IgD-negative memory B cell (primary cell): ENCODE data around the gene FAH. TPM values are rescaled to one million over a fixed set of nuclear protein-coding genes. Genes with fewer than 3 reads are reported as not detected.

Experiments
- H3K27ac Mint-ChIP-seq, 3 donors: one replicate each; pipeline ENCODE4 v1.8.0; 2020 to 2022; ENCODE audit warnings: mild to moderate bottlenecking in 3 of 3, mixed read lengths in 3 of 3, moderate library complexity in 1 of 3
- H3K27me3 Mint-ChIP-seq: one replicate; pipeline ENCODE4 v1.8.0; 2021; ENCODE audit warnings: mixed read lengths
- H3K36me3 Mint-ChIP-seq: one replicate; pipeline ENCODE4 v1.8.0; 2020; ENCODE audit warnings: mild to moderate bottlenecking, mixed read lengths
- H3K4me1 Mint-ChIP-seq, 3 donors: one replicate each; pipeline ENCODE4 v1.8.0; 2020 to 2022; ENCODE audit warnings: mixed read lengths in 3 of 3, mild to moderate bottlenecking in 1 of 3
- H3K4me3 Mint-ChIP-seq, 4 donors: one replicate each; pipeline ENCODE4 v1.8.0; 2020 to 2022; ENCODE audit warnings: mild to moderate bottlenecking in 4 of 4, mixed read lengths in 4 of 4, moderate library complexity in 3 of 4
- H3K9me3 Mint-ChIP-seq, 3 donors: one replicate each; pipeline ENCODE4 v1.8.0; 2020 to 2021; ENCODE audit warnings: mixed read lengths in 3 of 3, mild to moderate bottlenecking in 1 of 3
- polyA plus RNA-seq: library from polyadenylated mRNA; unstranded; fragments of 300-500 nt; fragmentation: Illumina TruSeq; gene quantifications from one replicate; pipeline ENCODE4 v1.2.3, GENCODE V29; 2021

FAH gene
- polyA plus RNA-seq, 1 donor from 2014 or later: 2.5 TPM

GRCh38 chr15:80208758-80209734 is 56.2 kb downstream of the FAH start:
- Mint-ChIP-seq H3K27ac (no peak overlapping the region), H3K4me1 (peaks cover 0 to 3% (median 0%) of the 10 kb centered on the region in 3 donors), H3K27me3 (peaks cover 19% of the 10 kb centered on the region), H3K36me3 (no peaks in the 10 kb centered on the region), H3K4me3 (no peak overlapping the region), H3K9me3 (peaks cover 0 to 5% (median 3%) of the 10 kb centered on the region in 3 donors)

GRCh38 chr15:80210611-80211573 is 58.1 kb downstream of the FAH start:
- Mint-ChIP-seq H3K27ac (no peak overlapping the region), H3K4me1 (peaks cover 0 to 3% (median 0%) of the 10 kb centered on the region in 3 donors)

DNA sequence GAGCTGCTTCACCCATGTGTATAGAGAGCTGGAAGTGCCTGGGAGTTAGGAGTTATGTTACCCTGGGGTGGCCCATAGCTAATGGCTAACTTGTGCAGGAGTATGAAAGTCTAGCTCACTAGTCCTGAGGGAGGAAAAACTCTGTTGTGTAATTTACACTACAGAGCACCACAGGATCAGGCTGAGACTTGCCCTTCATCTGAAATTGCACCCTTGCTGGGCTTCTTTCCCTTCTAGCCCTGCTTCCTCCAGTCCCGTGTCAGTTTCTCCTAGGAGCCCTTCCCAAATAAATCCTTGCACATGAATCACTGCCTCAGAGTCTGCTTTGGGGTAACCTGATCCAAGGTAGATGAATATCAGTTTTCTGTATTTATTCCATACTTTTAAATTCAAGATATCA is 59.2 kb downstream of the FAH start:
- Mint-ChIP-seq H3K27ac (no peak overlapping the region), H3K4me3 (no peak overlapping the region), H3K27me3 (peaks cover 14% of the 10 kb centered on the region)

More at GRCh38 chr15:80210611-80211573, 58.1 kb downstream of the FAH start:
- no peak overlapping the region for H3K4me3 Mint-ChIP-seq
- H3K9me3 Mint-ChIP-seq: peaks cover 0 to 5% (median 3%) of the 10 kb centered on the region in 3 donors
- H3K36me3 Mint-ChIP-seq: no peaks in the 10 kb centered on the region
- H3K27me3 Mint-ChIP-seq: peaks cover 14% of the 10 kb centered on the region

DNA sequence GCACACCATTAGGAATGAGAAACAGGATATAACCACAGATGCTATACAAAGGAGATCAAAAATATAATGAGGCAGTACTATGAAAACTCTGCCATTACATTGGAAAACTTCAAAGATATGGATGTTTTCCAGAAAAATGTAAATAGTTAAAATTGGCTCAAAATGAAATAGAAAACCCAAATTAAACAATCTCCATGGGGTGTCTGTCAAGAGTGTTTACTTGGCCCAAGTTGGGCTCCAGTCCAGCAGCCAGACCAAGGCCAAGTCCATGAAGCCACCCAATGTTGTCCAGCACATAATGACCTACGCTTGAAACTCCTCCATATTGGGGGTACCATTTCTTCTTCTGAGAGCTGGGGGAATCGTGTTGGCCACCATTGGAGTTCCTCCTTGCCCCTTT is 62.1 kb downstream of the FAH start:
- Mint-ChIP-seq H3K27me3 (peaks cover 5% of the 10 kb centered on the region), H3K4me1 (peaks cover 0 to 3% (median 0%) of the 10 kb centered on the region in 3 donors), H3K36me3 (no peaks in the 10 kb centered on the region), H3K9me3 (peaks cover 0 to 5% (median 3%) of the 10 kb centered on the region in 3 donors), H3K4me3 (no peak overlapping the region), H3K27ac (no peak overlapping the region)

More for the DNA sequence above, 59.2 kb downstream of the FAH start:
- Mint-ChIP-seq H3K4me1 (peaks cover 0 to 3% (median 0%) of the 10 kb centered on the region in 3 donors), H3K36me3 (no peaks in the 10 kb centered on the region), H3K9me3 (peaks cover 0 to 5% (median 3%) of the 10 kb centered on the region in 3 donors)

- H3K27ac Mint-ChIP-seq: no peak overlapping the region
- H3K9me3 Mint-ChIP-seq: peaks cover 0 to 5% (median 3%) of the 10 kb centered on the region in 3 donors
- H3K27me3 Mint-ChIP-seq: peaks cover 5% of the 10 kb centered on the region
- no peak overlapping the region for H3K4me3 Mint-ChIP-seq
- no peaks in the 10 kb centered on the region for H3K36me3 Mint-ChIP-seq
- peaks cover 0 to under 1% (median 0%) of the 10 kb centered on the region in 3 donors for H3K4me1 Mint-ChIP-seq
Observed at GRCh38 chr15:80216141-80216540, 63.3 kb downstream of the FAH start.

DNA sequence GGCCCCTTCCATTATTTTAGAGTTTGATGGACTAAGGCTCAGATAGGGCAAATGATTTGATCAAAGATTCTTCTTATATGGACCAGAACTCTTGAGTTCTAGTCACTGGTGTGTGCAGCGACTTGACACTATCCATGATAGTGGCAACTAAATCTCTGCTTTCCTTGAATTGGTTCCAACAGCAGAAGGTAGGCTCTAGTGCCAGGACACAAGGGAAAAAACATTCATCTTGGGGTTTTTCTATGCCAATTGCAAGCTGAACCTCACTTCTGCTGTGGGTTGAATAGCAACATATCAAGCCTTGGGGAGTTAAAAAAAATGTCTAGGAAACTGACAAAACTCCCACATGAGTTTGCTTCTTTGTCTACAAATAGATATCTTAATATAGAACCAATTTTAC is 64.1 kb downstream of the FAH start:
- Mint-ChIP-seq H3K27ac (no peak overlapping the region), H3K36me3 (no peaks in the 10 kb centered on the region), H3K27me3 (peaks cover 5% of the 10 kb centered on the region), H3K4me1 (no peaks in the 10 kb centered on the region), H3K4me3 (no peak overlapping the region), H3K9me3 (peaks cover 0 to 5% (median 3%) of the 10 kb centered on the region in 3 donors)

GRCh38 chr15:80217327-80217900 is 64.6 kb downstream of the FAH start:
- peaks cover 0 to 5% (median 3%) of the 10 kb centered on the region in 3 donors for H3K9me3 Mint-ChIP-seq
- no peaks in the 10 kb centered on the region for H3K4me1 Mint-ChIP-seq
- H3K27me3 Mint-ChIP-seq: peaks cover 5% of the 10 kb centered on the region
- H3K27ac Mint-ChIP-seq: no peak overlapping the region
- H3K36me3 Mint-ChIP-seq: no peaks in the 10 kb centered on the region
- H3K4me3 Mint-ChIP-seq: no peak overlapping the region

GRCh38 chr15:80219955-80220354 is 67.2 kb downstream of the FAH start:
- H3K4me1 Mint-ChIP-seq: no peaks in the 10 kb centered on the region
- H3K27ac Mint-ChIP-seq: no peak overlapping the region
- no peaks in the 10 kb centered on the region for H3K27me3 Mint-ChIP-seq
- H3K4me3 Mint-ChIP-seq: no peak overlapping the region
- H3K36me3 Mint-ChIP-seq: no peaks in the 10 kb centered on the region
- no peaks in the 10 kb centered on the region for H3K9me3 Mint-ChIP-seq

DNA sequence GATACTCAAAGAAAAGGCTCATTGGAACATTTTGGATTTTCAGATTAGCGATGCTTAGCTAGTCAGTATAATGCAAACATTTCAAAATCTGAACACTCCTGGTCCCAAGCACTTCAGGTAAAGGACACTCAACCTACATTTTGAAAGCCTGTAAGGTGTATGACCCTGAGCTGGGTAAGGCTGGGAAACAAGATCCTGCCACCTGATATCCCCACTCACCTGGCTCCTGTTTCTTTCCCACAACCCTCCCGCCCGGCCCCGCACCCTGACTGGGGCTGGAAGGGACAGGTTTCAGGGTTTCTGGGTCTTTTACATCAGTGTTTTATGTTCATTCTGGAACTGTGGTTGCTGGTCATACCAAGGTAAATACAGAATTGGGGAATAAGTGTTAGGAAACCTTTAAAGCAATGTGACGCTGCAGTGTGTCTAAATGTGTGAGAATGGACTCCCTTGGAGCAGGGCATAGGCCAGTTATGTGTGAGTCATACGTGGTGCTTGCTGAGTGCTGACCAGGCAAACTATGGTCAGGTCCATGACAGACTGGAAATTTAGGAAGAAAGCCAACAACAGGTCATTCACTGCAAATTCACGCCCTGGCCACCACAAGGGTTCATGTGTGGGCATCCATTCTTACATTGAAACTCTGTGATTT is 76.3 kb downstream of the FAH start:
- Mint-ChIP-seq H3K9me3 (peaks cover 0 to 2% (median 0%) of the 10 kb centered on the region in 3 donors), H3K27ac (no peak overlapping the region), H3K4me3 (no peak overlapping the region), H3K36me3 (peaks cover 3% of the 10 kb centered on the region), H3K4me1 (peaks cover 0 to 2% (median 0%) of the 10 kb centered on the region in 3 donors), H3K27me3 (peaks cover 32% of the 10 kb centered on the region)

GRCh38 chr15:80231371-80231770 is 78.6 kb downstream of the FAH start:
- Mint-ChIP-seq H3K36me3 (peaks cover 2% of the 10 kb centered on the region), H3K4me1 (no peaks in the 10 kb centered on the region), H3K4me3 (no peak overlapping the region), H3K27me3 (peaks cover 32% of the 10 kb centered on the region), H3K9me3 (peaks cover 0 to 2% (median 0%) of the 10 kb centered on the region in 3 donors), H3K27ac (no peak overlapping the region)

GRCh38 chr15:80233581-80233980 is 80.8 kb downstream of the FAH start:
- no peaks in the 10 kb centered on the region for H3K9me3 Mint-ChIP-seq
- no peak overlapping the region for H3K4me3 Mint-ChIP-seq

GRCh38 chr15:80234883-80235282 is 82.1 kb downstream of the FAH start:
- Mint-ChIP-seq H3K27me3 (peaks cover 17% of the 10 kb centered on the region), H3K9me3 (peaks cover 0 to 2% (median 0%) of the 10 kb centered on the region in 3 donors), H3K27ac (no peak overlapping the region), H3K4me3 (no peak overlapping the region), H3K36me3 (peaks cover 2% of the 10 kb centered on the region), H3K4me1 (no peaks in the 10 kb centered on the region)

More at GRCh38 chr15:80233581-80233980, 80.8 kb downstream of the FAH start:
- Mint-ChIP-seq H3K27ac (peak overlapping the region in 1 of 3 donors; percentile 47), H3K27me3 (peaks cover 21% of the 10 kb centered on the region), H3K36me3 (peaks cover 2% of the 10 kb centered on the region), H3K4me1 (no peaks in the 10 kb centered on the region)
